GM19099 (cell line): Measurements from ENCODE around the gene HSD17B12.

Experiments
- POLR2A ChIP-seq: IDR thresholded peaks from 3 replicates; pipeline ENCODE4 v1.6.1; 2011; ENCODE audit warnings: low read depth; ENCODE audit not compliant: insufficient read length; ENCODE audit errors: extremely low read depth

The HSD17B12 gene

DNA sequence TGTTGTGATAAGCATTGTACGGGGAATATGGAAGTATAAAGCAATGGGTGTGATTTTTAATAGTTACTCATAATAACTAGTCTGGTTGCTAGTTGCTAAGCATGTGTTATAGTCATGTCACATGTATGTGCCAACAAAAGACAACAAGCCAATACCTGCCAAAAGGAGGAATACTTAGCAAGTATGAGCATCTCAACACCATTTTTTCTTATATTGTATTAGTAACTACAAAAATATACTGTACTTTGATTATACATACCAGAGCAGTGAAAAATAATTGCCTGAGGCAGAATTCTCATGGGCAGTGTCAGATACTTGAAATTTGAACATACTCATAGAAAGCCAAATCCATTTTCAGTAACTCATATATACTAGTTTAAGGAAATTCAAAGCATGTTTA lies 137.7 kb downstream of the HSD17B12 start:
- TF ChIP-seq POLR2A: no peak

DNA sequence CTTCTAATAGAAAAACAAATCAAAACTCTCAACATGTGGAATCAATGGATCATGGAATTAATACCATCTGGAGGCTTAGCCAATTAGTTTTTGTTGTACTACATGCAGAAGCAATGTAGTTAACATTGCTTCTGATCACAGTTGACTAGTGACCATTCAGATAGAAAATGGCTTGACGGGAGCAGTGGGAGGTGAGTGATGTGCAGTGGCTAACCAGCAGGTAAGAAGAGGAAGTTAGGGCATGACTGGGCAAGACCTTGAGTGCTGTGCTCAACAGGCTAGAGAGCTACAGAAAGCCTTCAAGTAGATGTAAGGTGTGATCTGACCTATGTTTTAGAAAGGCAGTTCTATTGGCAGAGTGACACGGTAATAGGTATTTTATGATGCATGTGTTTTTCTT lies 139.4 kb downstream of the HSD17B12 start:
- TF ChIP-seq POLR2A: no peak

DNA sequence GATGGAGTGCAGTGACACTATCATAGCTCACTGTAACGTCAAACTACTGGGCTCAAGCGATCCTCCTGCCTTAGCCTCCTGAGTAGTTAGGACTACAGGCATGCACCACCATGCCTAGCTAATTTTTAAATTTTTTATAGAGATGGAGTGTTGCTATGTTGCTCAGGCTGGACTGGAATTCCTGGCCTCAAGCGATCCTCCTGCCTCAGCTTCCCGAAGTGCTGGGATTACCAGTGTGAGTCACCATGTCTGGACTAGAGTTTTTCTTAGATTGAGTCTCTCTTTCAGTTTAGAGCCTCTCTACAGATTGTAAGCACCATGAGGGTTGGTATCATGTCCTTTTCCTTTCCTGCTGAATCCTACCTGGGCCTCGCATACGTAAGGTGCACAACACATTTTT lies 142.8 kb downstream of the HSD17B12 start:
- TF ChIP-seq POLR2A: no peak

DNA sequence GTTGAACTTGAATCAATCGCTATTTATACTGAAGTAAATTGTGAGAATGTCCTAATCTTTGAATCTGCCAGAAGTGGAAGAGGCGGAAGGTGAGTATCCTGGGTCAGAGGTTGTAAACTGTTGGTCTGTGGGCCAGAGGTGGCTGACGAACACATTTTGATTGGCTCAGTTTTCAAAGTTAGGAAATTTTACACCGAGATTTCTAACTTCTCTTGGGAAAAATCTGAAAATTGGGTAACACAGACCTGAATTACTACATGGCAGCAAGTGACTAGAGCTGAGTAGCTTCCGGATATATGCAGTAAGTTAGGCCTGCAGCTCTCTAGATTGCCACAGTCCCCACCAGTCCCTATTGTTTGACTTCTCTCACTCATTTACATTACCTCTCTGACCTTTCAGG lies 143.3 kb downstream of the HSD17B12 start:
- no peak for TF ChIP-seq POLR2A

DNA sequence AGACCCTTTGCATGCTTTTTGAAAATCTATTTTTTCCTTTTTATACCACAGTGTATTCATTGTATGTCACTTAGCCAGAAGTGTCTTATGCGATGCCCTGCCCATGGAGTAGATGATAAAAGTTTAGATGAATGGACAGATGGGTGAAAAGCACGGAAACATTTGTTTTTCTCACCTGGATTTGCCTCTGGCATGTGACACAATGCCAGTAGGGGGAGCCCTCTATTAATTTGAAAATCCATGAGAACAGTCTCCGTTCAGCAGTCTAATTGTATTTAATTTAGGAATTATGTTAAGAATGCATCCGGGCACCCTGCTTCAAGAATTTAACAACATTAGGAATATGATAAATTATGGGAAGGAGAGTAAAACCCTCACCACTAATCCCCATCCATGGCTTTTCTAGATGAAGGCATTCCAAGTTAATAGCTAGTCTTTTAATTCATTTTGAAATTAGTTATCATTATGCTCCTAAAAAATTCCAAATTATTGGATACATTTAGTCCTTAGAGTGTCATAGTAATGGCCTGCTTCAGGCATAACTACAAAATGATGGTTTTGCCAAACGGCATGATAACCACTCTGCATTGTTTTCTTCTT lies 144.8 kb downstream of the HSD17B12 start:
- no peak for TF ChIP-seq POLR2A

DNA sequence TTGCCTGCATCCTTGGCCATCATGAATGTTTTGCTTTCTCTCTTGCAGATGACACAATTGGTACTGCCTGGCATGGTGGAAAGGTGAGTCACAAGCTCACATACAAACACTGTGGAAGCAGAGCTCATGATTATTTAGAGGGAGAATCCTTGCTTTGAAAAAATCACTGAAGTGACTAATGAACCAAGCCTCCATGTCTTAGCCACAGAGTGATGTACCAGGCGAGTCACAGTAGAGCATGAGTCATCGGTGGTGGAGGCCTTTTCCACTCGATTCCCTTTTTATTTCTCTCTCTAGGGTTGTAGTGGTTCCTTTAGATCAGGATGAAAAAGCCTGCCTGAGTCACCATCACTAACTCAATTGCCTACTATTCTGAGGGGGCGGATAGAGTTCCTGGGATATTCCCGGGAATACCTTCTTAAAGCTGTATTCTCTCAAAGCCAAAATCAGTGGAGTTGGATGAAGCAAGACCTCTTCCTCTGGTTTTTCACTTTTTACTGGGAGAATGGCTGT lies 150.4 kb downstream of the HSD17B12 start:
- no peak for TF ChIP-seq POLR2A

DNA sequence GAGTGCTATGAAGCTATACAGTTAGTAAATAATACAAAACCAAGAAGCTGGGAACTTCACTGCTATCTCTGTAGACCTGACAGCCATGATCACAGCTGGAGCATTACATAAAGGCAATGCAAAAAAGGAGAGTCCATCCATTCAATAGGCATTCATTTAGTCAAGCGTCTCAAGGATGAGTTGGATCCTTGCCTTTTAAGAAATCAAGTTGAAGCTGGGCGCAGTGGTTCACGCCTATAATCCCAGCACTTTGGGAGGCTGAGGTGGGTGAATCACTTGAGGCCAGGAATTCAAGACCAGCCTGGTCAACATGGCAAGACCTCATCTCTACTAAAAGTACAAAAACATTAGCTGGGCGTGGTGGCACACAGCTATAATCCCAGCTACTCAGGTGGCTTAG lies 152.0 kb downstream of the HSD17B12 start:
- TF ChIP-seq POLR2A: no peak

DNA sequence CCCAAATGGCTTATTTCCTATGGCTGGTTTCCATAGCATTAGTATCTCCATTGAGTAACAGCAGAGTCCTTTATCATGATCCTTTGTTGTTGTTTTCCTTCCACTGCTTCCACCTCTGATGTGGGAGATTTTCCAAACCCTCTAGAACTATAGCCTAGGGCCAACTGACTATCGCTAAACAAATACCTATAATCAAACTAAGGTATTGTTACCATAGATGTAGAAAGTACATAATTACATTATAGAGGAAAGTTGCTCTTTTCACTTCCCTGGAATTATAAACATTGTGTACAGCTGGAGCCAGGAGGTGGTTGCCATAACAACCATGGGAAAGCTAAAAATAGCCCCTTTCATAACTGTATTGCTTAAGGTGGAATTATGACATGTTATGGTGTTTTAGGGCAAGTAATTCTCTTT lies 153.1 kb downstream of the HSD17B12 start:
- TF ChIP-seq POLR2A: no peak

DNA sequence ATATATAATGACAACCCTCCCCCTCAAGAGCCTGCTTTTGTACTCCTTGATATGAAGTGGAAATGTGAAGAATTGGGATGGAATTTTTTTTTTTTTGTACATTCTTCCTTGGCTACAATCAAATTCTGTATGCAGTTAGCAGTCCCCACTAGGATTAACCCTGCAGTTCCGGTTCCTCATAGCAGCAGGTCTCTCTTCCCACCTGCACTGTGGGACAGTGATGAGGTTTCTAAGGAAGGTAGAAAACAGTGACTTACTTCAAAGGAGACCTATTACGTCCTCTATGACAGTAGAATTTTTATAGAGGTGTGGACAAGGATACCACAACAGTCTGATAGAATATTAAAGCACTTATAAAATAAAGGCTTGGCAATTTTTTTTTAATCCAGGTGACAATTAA lies 153.7 kb downstream of the HSD17B12 start:
- TF ChIP-seq POLR2A: no peak

DNA sequence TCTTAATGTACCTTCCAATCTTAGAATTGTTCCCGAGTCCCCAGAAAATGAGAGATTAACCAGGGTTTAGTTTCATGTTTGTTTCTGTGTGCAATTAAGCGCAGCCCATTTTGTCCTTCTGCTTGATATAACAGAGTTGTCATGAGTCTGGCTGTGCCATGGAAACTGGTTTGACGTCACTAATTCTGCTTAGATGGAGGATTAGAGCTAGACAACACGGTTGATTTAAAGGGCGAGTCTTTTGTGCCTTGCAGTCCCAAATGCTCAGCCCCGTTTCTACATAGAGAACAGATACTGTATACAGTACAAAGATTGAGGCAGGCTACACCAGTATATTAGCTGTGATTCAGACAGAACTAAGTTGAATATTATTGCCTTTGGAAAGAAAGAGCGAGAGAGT lies 154.6 kb downstream of the HSD17B12 start:
- TF ChIP-seq POLR2A: no peak

DNA sequence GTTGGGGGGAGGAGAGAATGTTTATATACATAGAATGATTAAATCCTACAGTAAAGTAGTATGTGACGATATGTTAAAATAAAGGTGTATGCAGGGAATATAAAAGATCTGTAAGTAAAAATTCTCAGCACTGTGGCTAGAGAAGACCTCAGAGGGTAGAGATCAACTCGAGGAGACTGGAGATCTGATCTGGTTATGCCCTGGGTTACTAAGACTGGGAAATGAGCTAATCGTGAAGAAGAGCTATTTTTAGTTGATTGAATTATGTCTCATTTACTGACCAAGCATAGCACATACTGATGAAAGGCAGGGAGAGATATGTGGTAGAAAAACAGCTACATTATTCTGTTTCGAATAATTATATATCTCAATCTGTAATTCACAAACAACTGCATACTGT lies 157.3 kb downstream of the HSD17B12 start:
- TF ChIP-seq POLR2A: no peak

DNA sequence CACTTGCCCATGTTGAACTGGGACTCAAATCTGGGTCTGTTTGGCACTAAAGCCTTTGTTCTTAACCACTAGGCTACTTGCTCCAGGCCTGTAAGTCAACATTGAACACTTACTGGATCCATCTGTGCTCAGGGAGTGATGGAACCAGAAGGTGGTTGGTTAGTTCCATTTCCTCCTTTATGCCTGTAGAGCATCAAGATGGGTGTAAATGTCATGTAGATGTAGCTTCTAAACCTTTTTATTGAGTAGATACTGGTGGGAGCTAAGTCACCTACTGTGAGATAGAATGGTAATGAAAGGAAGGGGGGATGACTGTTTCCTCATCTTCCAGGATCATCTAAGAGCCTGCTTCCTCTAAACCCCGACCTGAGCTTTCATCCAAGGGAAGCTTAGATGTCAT lies 161.5 kb downstream of the HSD17B12 start:
- no peak for TF ChIP-seq POLR2A

DNA sequence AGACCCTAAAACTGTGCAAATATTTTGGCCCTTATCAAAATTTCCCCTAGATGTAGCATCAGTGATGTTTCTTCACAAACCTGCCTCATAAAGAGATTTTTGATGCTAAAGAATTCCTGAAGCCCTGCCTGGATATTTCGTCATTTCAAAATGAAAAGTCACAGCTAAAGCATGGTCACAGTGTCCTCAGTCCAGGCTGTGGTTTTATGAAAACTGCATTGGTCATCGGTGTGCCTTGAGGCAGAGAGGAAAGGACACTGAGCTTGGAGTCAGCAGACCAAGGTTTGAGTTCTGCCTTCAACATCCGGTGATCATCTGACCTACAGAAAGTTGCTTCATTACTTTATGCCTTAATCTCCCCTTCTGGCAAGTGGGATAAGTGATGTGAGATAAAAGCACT lies 165.3 kb downstream of the HSD17B12 start:
- TF ChIP-seq POLR2A: no peak

DNA sequence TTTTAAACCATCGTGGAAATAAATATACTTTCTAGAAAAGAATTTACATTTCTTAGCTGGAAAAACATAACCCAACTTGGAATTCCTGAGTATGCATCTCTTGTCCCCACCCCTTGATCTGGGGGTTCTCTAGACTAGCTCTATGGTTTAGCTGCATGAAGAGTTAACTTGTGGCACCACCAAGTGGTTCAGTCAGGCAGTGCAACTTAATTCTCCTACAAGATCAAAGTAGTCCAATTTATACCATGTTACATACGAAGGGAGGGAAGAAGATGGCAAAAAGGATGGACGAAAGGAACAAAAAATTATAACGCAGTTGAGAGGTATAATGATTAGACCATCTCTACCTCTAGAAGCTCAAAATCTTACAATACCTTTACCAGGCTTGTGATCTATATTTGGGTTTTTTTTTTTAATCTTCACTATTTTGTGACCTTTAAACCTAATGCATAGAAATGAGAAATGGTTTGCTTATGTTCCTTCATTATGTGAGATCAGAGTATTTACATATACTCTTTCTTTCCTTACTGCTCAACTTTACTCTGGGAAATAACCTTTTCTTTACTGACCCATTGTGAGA lies 171.6 kb downstream of the HSD17B12 start:
- TF ChIP-seq POLR2A: no peak

DNA sequence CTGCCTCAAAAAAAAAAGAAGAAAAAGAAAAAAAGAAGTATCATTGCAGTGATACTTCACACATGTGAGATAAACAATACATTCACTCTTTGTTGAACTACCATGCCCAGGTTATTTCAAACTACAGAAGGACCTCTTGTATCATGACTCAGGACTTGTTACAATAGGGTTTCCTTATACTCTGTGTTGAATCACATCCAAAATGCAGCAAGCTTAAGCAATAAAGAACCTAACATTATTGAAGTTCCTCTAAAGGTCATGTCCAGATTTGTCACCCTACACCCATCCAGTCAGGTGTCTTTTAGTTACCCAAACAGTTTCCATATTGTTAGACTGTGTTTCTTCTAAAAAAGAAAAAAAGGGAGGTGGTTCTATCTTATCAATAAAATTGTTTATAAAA lies 173.2 kb downstream of the HSD17B12 start:
- no peak for TF ChIP-seq POLR2A

DNA sequence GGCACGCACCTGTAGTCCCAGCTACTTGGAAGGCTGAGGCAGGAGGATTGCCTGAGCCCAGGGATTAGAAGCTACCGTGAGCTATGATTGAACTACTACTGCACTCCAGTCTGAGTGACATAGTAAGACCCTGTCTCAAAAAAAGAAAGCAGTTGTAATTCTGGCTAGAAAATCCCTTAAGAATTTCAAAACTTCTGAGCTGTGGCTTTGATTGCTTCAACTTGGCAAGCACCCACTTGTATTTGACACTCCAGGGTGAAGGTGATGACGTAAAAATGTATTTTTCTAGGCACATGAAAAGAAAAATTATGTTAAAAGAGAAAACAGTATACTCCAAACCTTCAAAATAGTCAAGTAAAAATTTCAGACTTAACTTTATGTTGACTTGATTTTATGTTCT lies 176.5 kb downstream of the HSD17B12 start:
- TF ChIP-seq POLR2A: no peak

DNA sequence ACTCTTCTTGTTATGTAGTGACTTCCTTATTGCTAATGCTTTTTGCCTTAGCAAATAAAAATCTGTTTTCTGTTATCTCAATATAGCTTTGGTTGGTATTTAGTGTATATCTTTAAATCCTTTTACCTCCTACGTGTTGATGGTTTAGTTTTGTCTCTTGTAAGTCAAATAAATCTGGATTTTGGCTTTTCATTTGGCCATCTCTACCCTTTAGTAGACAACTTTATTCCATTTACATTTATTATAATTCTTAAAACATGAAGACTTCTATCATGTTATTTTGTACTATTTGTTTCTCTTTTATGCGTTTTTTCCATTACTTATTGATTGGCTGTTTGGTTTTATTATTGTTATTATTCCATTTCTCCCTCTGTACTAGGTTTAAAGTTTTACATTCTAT lies 180.6 kb downstream of the HSD17B12 start:
- TF ChIP-seq POLR2A: no peak
